ENCODE data around the gene MAP3K14.

MAP3K14 gene

GRCh38 chr17:45236282-45236606 lies 80.6 kb downstream of the MAP3K14 start:
- DNase-seq (ENCODE audit: low read depth, low spot score), result no peak

GRCh38 chr17:45235416-45236281 lies 81.2 kb downstream of the MAP3K14 start:
- DNase-seq (ENCODE audit: low read depth, low spot score), result peak; percentile 50

- DNase-seq (ENCODE audit: low read depth, low spot score), result no peak
Measured at GRCh38 chr17:45234641-45235415, 82.0 kb downstream of the MAP3K14 start.

- DNase-seq (ENCODE audit: low read depth, low spot score), result no peak
Measured at GRCh38 chr17:45233423-45233924, 83.3 kb downstream of the MAP3K14 start.

DNA sequence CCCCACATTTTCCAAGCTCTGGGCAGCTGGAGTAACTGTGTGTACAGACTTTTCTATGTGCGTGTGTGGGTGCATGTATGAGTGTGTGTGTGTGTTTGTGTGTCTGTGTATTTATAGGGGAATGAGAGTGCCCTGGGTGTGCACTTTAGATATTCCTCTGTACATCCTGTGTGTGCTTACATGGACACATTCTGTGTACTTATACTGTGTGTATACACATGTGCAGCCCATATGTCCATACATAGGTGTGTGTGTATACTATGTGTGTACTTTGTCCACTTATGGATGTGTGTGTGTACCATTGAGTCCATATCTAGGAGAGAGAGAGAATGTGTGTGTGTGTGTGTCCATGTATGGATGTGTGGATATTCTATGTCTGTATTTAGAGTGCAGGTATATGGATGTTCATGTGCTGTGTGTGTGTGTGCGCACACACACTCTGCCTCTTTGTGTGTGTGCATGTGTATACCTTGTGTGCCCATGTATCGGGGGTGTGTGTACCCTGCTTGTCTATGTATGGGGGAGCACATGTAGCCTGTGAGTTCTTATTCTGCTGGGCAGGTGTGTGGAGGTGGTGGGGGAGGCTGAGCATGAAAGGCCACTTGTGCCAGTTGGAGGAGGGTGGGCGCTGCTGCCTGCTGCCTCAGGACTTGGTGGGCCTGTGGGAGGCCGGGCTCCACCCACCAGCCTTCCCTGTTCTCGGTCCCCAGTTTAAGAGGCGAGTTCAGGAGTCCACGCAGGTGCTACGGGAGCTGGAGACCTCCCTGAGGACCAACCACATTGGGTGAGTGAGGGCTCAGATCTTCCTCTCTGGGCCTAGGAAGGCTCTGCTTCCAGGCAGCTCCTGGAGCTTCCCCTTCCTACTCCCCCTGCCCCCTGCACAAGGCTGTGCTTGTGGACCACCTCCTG lies 84.1 kb downstream of the MAP3K14 start:
- DNase-seq (ENCODE audit: low read depth, low spot score), result no peak

GRCh38 chr17:45231481-45232116 lies 85.2 kb downstream of the MAP3K14 start:
- DNase-seq (ENCODE audit: low read depth, low spot score), result no peak

DNA sequence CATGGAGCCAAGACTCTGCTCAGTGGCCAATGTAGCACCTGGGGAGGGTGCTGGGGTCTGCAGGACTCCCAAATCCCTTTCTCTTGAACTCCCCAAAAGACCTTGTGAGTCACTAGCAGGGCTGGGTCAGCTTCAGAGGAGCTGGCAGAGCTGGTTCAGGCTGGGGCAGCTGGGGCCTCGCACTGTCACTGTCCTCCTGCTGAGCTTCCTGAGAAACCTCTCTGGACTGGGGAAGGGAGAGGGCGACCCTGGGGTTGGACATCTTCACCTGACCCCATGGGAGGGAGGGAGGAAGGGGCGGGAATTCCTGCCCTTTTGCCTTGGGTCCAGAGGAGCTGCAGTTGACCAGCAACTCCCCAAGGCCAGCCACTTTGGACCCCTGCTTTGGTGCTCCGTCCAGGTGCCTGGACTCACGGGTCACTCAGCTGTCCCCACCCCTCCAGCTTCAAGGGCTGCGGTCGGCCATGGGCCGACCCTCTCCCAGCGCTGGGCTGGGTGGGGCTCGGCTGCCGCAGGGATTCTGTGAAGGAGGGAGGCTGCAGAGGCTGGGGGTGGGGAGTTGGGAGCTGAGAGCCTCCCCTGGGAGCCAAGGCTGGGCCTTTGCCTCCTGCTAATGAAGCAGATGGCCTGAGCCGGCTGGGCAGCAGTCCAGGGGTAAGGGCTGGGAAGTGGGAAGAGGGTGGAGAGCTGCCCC lies 85.9 kb downstream of the MAP3K14 start:
- DNase-seq (ENCODE audit: low read depth, low spot score), result no peak

DNA sequence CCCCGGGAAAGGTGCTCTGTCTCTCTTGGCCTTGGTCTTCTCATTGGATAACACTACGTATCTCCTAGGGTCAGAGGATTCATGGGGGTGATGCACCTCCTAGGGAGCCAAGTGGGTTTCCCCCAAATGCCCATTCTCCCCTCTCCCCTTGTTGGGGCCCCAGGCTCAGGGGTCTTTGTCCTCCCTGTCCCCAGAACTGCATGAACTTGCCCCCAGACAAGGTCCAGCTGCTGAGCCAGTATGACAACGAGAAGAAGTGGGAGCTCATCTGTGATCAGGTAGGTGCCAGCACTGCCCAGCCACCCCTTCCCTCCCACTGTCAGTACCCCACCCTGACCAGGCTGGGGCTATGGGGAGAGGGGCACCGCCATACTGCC lies 86.4 kb downstream of the MAP3K14 start:
- DNase-seq (ENCODE audit: low read depth, low spot score), result no peak

- DNase-seq (ENCODE audit: low read depth, low spot score), result no peak
Measured at GRCh38 chr17:45229681-45230409, 87.0 kb downstream of the MAP3K14 start.

DNA sequence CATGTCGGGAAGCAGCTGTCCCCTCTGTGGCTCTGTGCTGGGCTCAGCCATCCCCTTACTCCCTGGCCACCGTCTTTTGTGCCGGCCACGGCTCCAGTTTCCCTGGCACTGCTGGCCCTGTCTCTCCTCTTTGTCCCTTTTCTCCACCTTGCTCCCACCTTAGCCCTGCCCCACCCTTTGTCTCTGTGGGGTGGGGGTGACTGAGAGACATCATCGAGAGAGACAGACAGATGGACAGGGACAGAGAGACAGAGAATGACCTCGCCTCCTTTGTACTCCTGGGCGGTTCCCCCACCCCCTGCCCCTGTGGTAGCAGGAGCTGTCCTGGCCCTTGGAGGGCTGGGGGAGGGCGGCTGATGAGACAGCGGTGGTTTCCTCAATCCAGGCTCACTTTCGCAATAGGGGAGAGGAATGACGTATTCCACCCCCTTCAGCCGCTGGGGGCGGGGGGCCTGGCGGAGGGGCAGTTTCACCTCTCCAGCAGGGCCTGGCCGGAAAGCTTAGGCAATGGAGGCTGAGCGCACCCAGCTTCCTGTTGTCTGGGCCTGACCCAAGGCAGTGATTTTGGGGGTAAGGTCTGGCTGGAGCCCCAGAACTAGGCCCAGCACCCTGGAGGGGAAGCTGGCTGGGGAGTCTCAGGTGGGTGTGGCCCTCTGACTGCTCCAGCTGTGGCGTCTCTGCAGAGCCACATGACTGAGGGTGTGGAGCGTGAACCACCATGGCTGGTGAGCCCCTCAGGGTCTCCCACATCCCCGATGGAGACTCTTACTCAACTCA lies 87.9 kb downstream of the MAP3K14 start:
- DNase-seq (ENCODE audit: low read depth, low spot score), result peak; percentile 57

- no peak for DNase-seq (ENCODE audit: low read depth, low spot score)
Measured at GRCh38 chr17:45227926-45228762, 88.7 kb downstream of the MAP3K14 start.

DNA sequence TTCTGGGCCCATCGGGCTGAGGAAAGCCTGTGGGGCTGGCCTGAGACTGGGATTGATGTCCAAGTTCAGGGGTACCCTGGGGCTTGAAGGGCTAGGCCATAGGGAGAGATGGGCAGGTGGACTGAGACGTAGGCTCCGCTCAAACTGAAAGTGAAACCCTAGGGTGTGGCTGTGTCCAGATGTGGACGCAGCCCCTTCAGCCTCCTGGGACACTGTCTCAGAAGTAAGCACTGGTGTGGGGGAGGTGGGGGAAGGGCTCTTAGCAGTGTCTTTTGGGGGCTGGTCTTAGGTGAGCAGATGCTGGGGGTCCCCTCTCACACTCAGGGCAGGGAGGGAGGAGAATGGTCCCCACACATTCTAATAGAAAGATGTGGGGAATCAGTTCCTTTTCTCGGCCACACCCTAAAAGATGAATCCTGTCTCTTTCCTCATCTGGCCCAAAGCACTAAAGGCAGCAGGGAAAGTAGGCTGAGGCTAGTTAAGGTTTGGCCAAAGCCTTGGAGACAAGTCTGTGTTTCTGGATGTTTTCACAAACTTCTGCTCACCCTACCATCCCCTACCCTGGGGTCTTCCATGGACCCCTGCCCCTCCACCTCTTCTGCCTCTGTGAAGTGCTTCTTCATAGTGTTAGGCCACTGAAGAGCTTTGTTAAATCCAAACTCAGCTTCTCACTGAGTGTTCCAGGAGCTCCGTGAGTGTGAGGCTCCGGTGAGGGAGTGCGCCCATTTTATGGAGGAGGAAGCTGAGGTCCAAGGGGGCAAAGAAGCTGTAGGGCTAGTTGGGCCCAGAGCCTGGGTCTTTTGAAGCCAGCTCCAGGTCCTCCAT lies 89.5 kb downstream of the MAP3K14 start:
- no peak for DNase-seq (ENCODE audit: low read depth, low spot score)

DNA sequence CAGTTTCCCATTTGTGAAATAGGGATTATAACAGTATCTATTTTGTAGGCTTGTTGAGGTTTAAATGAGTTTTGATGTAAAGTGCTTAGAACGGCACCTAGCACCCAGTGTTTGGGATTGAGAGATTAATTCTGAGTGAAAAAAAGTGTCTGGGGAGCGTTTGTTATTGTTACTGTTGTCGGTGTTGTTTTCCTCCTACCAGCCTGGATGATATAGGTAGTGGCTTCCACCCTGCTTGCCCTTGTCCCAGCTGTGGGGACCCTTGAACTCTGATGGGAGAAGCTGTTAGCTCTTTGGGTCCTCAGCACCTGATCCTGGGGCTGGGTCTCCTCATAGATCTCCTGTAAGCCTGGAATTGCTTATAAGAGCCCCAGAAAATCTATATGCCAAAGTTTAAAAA lies 90.2 kb downstream of the MAP3K14 start:
- DNase-seq (ENCODE audit: low read depth, low spot score), result no peak

DNA sequence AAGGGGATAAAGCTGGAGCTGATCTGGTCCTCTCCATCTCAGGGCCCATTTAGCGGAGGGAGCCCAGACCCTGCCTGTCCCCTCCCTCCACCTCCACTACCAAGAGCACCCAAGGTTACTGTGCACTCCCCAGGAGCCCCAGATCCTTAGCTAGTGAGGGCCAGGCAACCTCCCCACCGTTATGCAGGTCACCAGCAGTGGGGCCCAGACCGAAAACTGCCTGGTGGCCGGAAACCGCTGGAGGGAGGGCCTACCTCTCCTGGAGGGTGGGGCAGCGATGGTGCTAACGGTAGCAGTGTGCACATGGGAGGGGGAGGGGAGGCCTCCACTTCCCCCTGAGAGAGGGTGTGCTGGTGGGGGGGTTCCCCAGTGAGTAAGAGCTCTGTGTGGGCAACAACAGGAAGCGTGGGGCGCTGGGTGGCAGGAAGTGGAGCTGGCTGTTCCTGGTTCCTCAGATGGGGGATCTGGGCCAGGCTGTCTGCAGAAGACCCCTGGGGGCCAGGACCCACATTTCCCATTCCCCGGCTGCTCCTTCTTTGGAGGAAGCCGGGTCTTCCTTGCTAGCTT lies 90.8 kb downstream of the MAP3K14 start:
- DNase-seq (ENCODE audit: low read depth, low spot score), result no peak

GRCh38 chr17:45225051-45225700 lies 91.6 kb downstream of the MAP3K14 start:
- DNase-seq (ENCODE audit: low read depth, low spot score), result no peak

DNA sequence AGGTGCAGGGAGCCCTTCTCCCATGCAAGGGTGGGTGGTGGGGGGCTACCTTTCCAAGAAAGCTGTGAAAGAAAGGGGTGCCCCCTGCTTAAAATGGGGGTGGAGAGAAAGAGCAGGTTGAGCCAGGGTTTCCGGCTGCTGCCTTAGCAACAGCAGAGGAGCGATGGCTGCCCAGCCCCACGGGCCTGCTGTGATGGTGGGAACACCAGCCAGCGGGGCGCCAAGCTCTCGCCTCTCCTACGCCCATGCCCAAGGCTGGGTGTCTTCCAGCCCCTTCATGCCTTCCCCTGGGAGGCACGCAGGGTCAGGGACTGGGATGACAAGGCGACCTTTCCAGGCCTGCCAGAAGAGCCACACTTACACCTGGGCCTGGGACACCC lies 92.2 kb downstream of the MAP3K14 start:
- DNase-seq (ENCODE audit: low read depth, low spot score), result no peak

All from smooth muscle cell of the brain vasculature (primary cell).